RWPE1 (cell line): Measurements from ENCODE around the gene HIVEP3.

Experiments
- CTCF ChIA-PET: fragments of 350-600 bp; sonication (Branson Sonifier 250); formaldehyde crosslinking; extraction: SDS; loops from one replicate; lab custom pipeline; 2021; lab: Yijun Ruan, JAX
- POLR2A ChIA-PET: fragments of 400-600 bp; formaldehyde crosslinking; extraction: SDS; loops from one replicate; lab custom pipeline; 2020; ENCODE audit warnings: antibody characterized with exemption; ENCODE audit not compliant: low non-redundant PET; lab: Yijun Ruan, JAX
- DNase-seq: peaks from one replicate; pipeline ENCODE4 v3.0.0; 2012; ENCODE audit warnings: low spot score
- H3K27ac ChIP-seq: fragments of 450-650 bp; 2 replicates; pipeline ENCODE4 v1.5.1; 2017
- TF ChIP-seq, protein P1 (sequence below): fragments of 450-650 bp; conservative IDR thresholded peaks from 2 replicates; pipeline ENCODE4 v1.5.1; 2017; ENCODE audit warnings: low read depth, mild to moderate bottlenecking

Gene HIVEP3

DNA sequence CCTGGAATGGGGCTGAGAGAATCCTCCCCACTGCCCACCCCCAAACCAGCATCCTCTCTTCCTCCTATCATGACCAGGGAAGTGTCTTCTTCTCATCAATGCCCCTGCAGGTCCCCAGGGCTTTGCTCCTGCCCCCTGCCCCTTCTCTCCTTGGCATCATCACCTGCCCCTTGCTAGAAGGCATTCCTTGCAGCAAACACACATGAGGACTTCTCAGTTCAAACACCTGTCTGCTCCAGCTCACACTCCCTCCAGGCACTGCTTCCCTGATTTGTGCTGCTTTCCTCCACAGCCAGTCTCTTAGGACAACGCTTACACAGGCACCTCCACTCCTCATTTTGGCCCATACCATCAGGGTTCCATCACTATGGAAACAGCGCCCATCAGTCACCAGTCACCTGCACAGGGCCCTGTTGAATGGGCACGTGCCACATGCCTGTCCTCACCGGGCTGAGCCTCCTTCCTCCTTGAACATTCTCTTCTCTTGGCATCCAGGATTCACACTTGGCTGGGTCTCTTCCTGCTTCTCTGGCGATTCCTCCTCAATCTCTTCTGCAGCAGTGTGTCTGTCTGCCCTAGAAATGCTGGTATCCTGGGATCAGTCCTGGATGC lies 352.3 kb downstream of the HIVEP3 start:
- POLR2A ChIA-PET, result no interaction called here
- CTCF ChIA-PET, result no interaction called here
- DNase-seq, result no peak
- TF ChIP-seq, protein P1, sequence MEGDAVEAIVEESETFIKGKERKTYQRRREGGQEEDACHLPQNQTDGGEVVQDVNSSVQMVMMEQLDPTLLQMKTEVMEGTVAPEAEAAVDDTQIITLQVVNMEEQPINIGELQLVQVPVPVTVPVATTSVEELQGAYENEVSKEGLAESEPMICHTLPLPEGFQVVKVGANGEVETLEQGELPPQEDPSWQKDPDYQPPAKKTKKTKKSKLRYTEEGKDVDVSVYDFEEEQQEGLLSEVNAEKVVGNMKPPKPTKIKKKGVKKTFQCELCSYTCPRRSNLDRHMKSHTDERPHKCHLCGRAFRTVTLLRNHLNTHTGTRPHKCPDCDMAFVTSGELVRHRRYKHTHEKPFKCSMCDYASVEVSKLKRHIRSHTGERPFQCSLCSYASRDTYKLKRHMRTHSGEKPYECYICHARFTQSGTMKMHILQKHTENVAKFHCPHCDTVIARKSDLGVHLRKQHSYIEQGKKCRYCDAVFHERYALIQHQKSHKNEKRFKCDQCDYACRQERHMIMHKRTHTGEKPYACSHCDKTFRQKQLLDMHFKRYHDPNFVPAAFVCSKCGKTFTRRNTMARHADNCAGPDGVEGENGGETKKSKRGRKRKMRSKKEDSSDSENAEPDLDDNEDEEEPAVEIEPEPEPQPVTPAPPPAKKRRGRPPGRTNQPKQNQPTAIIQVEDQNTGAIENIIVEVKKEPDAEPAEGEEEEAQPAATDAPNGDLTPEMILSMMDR, result no peak
- no peak overlapping the region for H3K27ac ChIP-seq

DNA sequence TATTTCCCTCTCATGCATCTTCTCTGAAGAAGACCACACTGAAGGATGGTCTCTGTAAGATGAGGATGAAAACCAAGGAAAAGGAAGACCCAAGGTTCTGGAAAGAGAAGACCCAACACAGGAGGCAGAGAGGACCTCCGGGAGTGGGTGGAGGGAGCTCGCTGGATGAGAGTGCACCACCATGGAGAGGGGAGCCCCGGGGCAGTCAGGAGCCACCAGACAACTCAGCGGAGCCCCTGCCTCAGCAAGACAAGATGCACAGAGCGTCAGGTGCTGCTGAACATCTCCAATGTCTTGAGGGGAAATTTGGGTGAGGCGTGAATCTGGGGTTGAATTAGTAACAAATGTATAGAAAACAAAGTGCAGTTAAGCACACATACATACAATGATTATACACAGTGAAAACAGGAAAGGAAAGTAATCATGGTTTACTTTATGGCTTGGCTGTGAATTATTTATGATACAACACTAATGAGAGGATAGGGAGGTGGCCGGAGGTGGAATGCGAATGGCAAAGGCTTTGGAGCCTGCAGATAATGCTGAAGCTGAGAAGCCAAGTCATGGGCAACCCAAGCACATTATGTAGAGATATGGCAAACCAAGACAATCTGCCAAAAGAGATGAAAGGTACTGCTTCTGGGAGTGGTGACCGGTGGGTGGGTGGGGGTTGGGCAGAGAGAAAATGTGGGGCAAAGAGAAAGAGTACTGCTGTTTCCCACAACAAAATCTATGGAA lies 353.8 kb downstream of the HIVEP3 start:
- CTCF ChIA-PET, result interaction anchor here (0.6 kb wide), 1 partner anchor 366 kb away, joined by 5 read pairs; no protein-coding TSS in a partner anchor
- no peak overlapping the region for H3K27ac ChIP-seq
- TF ChIP-seq, protein P1, result no peak
- POLR2A ChIA-PET, result no interaction called here
- no peak for DNase-seq

DNA sequence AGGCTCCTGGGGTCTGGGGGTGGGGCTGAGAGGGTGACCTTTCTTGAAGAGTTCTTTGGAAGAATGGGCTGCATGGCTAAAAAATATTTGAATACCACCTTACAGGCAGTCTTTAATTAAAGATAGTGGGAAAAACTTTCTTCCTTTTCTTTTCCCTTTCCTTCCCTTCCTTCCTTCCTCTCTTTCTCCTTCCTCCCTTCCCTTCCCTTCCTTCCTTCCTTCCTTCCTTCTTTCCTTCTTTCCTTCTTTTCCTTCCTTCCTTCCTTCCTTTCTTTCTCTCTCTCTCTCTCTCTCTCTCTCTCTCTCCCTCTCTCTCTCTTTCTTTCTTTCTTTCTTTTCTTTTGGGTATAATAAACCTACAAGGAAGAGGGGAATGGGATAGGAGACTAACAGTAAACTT lies 356.4 kb downstream of the HIVEP3 start:
- no peak overlapping the region for H3K27ac ChIP-seq
- POLR2A ChIA-PET, result no interaction called here
- CTCF ChIA-PET, result no interaction called here
- TF ChIP-seq, protein P1, result no peak
- no peak for DNase-seq

DNA sequence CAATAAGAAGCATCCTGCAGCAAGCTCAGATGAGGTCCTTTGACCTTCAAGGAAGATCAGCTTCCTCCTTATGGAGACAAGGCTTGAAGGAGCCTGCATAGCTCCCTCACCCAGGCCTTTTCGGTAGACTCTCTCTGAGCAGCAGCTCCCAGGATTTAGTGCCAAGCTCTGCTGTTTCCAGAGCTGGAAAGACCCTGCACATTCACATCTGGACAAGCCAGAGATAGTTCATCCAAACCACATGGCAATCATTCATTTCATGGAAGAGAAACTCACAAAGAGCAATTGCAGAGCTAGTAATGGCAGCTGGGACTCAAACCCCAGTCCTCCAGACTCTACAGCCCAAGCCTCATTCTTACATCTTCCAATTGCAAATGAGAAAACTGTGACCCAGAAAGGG lies 357.8 kb downstream of the HIVEP3 start:
- no peak for DNase-seq
- H3K27ac ChIP-seq, result no peak overlapping the region
- ChIA-PET POLR2A (no interaction called here), CTCF (no interaction called here)
- TF ChIP-seq, protein P1, result no peak

DNA sequence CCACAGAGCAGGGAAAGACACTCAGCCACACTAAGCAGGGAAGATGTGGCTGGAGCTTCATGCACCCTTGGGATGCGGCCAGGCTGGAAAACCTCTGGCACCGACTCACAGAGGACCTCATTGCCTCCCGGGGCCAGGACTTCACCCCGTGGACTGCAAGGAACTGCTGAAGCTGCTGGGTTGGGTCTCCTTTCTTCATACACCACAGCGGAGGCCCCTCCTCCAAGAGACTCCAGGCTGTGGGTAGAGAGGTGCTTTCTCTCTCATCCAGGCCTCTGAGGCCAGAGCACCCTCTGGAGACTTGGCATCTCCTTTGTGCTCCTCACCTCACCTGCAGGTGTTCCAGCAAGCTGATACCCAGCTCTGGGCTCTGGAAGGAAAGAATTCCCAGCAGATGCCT lies 358.2 kb downstream of the HIVEP3 start:
- CTCF ChIA-PET, result no interaction called here

DNA sequence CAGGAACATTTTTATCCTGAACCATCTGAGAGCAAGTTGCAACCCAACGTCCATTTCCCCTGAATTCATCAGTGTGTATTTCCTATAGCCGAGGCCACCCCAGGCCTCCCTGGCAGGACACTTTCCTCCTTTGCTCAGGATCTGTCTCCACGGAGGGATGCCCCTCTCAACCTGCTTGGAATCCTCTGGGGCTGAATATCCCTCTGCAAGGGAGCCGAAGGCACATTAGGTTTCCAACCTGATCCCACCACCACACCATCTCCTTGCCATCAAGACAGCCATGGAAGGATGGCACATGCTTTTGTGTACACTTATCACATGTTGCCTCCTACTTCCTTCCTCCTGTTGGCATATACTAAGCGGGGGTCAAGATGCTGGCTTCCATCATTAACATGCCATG lies 359.4 kb downstream of the HIVEP3 start:
- ChIA-PET CTCF (no interaction called here), POLR2A (no interaction called here)
- H3K27ac ChIP-seq, result no peak overlapping the region
- TF ChIP-seq, protein P1, result no peak
- DNase-seq, result no peak

More for the DNA sequence above, 358.2 kb downstream of the HIVEP3 start:
- no peak overlapping the region for H3K27ac ChIP-seq
- TF ChIP-seq, protein P1, result no peak
- no peak for DNase-seq
- POLR2A ChIA-PET, result no interaction called here
